Stomach (tissue), 9 donors: ENCODE results near the gene PWWP2B. TPM values are rescaled to one million over a fixed set of nuclear protein-coding genes. Genes with fewer than 3 reads are reported as not detected.

Source experiments
- DNase-seq, 2 donors: peaks; one replicate each; pipeline versions ENCODE4 v3.0.0 to v3.0.0-alpha.2; 2013 to 2019
- H3K27ac ChIP-seq, 5 donors: fragments of 200-600 bp in 4 of 5; sonication (generic) in 4 of 5; one replicate each; pipeline ENCODE4 v1.5.1; 2013 to 2019; ENCODE audit warnings: mild to moderate bottlenecking in 1 of 5, moderate library complexity in 1 of 5
- H3K27me3 ChIP-seq, 3 donors: fragments of 200-600 bp; sonication (generic); one replicate each; pipeline ENCODE4 v1.5.1; 2017 to 2019; ENCODE audit warnings: mixed run types in 1 of 3
- H3K36me3 ChIP-seq, 4 donors: fragments of 200-600 bp; sonication (generic); 1 replicate in 3 of 4; 2 replicates in 1 of 4; pipeline ENCODE4 v1.5.1; 2016 to 2019
- H3K4me1 ChIP-seq, 4 donors: fragments of 200-600 bp; sonication (generic); one replicate each; pipeline ENCODE4 v1.5.1; 2016 to 2019
- H3K4me3 ChIP-seq, 4 donors: fragments of 200-600 bp; sonication (generic) in 3 of 4; one replicate each; pipeline ENCODE4 v1.5.1; 2016 to 2019; ENCODE audit warnings: mild to moderate bottlenecking in 1 of 4
- H3K9me3 ChIP-seq, 4 donors: fragments of 200-600 bp; sonication (generic); one replicate each; pipeline ENCODE4 v1.5.1; 2016 to 2019
- CTCF ChIP-seq, 7 experiments: fragments of 450-650 bp in 4 of 7; fragments of 200-600 bp in 3 of 7; sonication (generic) in 3 of 7; IDR thresholded peaks; one replicate each; pipeline ENCODE4 v1.5.1; 2016 to 2019; ENCODE audit warnings: antibody characterized with exemption in 7 of 7, control low read depth in 2 of 7, mild to moderate bottlenecking in 1 of 7
- EP300 ChIP-seq: sonication (generic); formaldehyde crosslinking; IDR thresholded peaks from one replicate; pipeline ENCODE4 v1.6.1; 2017; ENCODE audit warnings: antibody characterized with exemption
- POLR2A ChIP-seq, 4 donors: fragments of 450-650 bp; IDR thresholded peaks; one replicate each; pipeline ENCODE4 v1.6.1; 2016; ENCODE audit warnings: antibody characterized with exemption in 4 of 4, control low read depth in 2 of 4, mild to moderate bottlenecking in 1 of 4, moderate library complexity in 1 of 4
- POLR2AphosphoS5 ChIP-seq, 3 donors: sonication (generic); formaldehyde crosslinking; IDR thresholded peaks; one replicate each; pipeline ENCODE4 v1.6.1; 2016; ENCODE audit warnings: antibody characterized with exemption in 3 of 3
- WGBS, 5 donors: extraction: QIAGEN DNeasy Blood & Tissue Kit in 3 of 5; methylation state at CpG; one replicate each; pipeline versions ENCODE4 v1.1.5 to v1.1.7; 2013 to 2018; 5-methylcytosine and 5-hydroxymethylcytosine counted together
- intact Hi-C: fragments of 100-400 bp; cut with DNase I; formaldehyde crosslinking; loops from one replicate; pipeline ENCODE4 v1.15.1; 2023; ENCODE audit warnings: low total_unique reads
- polyA plus RNA-seq, 3 donors: library from polyadenylated mRNA; stranded (reverse); fragments of 200-250 nt; gene quantifications; one replicate each; pipeline ENCODE4 v1.2.3, GENCODE V29; 2013
- total RNA-seq, 5 donors: library from RNA; depleted of rRNA; stranded (reverse); fragments of >200 nt; gene quantifications; one replicate each; pipeline versions ENCODE4 v1.1.0 to v1.2.3, GENCODE V29; 2014 to 2016
- donor health status: healthy with polysubstance abuse.
- donor health status: Bipolar disorder and iron deficiency.
- donor health status: healthy.

PWWP2B gene
- total and polyA plus RNA-seq, 8 donors, result 8.5 to 167 (median 22.8) TPM

GRCh38 chr10:132439424-132440163 is 42.6 kb downstream of the PWWP2B start:
- TF ChIP-seq EP300 (no peak), CTCF (IDR thresholded peaks at IDR 0.05) (no peak), POLR2AphosphoS5 (IDR thresholded peaks at IDR 0.05) (no peak), POLR2A (IDR thresholded peaks at IDR 0.05) (no peak)
- Histone ChIP-seq H3K4me3 (no peak overlapping the region), H3K4me1 (peaks cover 0 to 10% (median under 1%) of the 10 kb centered on the region in 4 donors), H3K9me3 (no peaks in the 10 kb centered on the region), H3K27ac (no peak overlapping the region), H3K36me3 (no peaks in the 10 kb centered on the region), H3K27me3 (no peaks in the 10 kb centered on the region)
- no peak for DNase-seq
- WGBS, 5 donors, result 96 to 98% (median 98%) methylated on average over 14 to 18 of the region's 18 CpGs
- intact Hi-C loops, result no loop called here

DNA sequence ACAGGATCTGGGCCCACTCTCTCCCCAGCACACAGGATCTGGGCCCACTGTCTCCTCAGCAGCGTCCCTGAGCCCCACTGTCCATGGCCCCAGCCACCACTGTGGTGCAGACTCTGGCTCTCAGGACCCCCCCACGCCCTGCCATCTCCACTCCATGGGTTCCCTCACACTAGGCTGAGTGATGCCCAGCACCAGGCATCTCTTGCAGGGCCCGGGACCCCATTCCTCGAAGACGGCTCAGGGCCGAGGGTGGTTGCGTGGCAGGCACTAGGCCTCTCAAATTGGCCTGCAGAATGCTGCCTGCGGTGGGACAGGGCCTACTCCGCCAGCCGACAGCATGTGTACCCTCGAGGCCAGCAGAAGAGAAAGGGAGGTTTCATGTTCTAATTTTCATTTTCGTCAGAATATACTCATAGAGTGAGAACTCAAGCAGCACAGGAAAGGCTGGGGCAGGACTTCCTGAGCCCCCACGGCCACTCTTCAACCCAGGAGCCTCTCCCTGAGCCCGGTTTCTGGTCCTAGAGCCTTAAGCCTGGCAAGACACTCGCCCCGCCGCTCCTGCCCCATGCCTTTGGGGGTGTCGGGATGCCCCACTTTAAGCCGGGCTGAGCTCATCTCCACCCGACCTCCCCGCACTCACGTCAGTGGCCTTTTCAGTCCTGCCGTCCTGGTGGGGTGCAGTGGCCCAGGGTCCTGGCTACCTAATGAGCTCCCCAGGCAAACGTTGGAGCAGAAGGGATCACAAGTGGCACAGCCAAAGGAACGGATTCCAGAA is 44.0 kb downstream of the PWWP2B start:
- peaks cover 0 to 10% (median 4%) of the 10 kb centered on the region in 4 donors for H3K4me1 ChIP-seq
- 87 to 95% (median 91%) methylated on average over 23 to 25 of the region's 25 CpGs for WGBS, 5 donors

GRCh38 chr10:132441818-132442524 is 45.0 kb downstream of the PWWP2B start:
- Histone ChIP-seq H3K27ac (no peak overlapping the region), H3K36me3 (no peaks in the 10 kb centered on the region), H3K4me3 (no peak overlapping the region), H3K4me1 (peaks cover 7 to 17% (median 13%) of the 10 kb centered on the region in 4 donors), H3K27me3 (no peaks in the 10 kb centered on the region), H3K9me3 (no peaks in the 10 kb centered on the region)
- TF ChIP-seq POLR2A (IDR thresholded peaks at IDR 0.05) (no peak), EP300 (no peak), POLR2AphosphoS5 (IDR thresholded peaks at IDR 0.05) (no peak), CTCF (IDR thresholded peaks at IDR 0.05) (no peak)
- no peak for DNase-seq
- 86 to 92% (median 88%) methylated on average over 22 of the region's 22 CpGs for WGBS, 5 donors
- intact Hi-C loops, result no loop called here

More for the DNA sequence above, 44.0 kb downstream of the PWWP2B start:
- no peak for DNase-seq
- TF ChIP-seq EP300 (no peak), POLR2AphosphoS5 (IDR thresholded peaks at IDR 0.05) (no peak), POLR2A (IDR thresholded peaks at IDR 0.05) (no peak), CTCF (IDR thresholded peaks at IDR 0.05) (no peak)
- H3K27ac ChIP-seq, result no peak overlapping the region
- H3K36me3 ChIP-seq, result no peaks in the 10 kb centered on the region
- H3K4me3 ChIP-seq, result no peak overlapping the region
- no peaks in the 10 kb centered on the region for H3K27me3 ChIP-seq
- intact Hi-C loops, result no loop called here
- H3K9me3 ChIP-seq, result no peaks in the 10 kb centered on the region

- intact Hi-C loops, result no loop called here
- WGBS, 5 donors, result 70 to 80% (median 77%) methylated on average over 8 to 10 of the region's 10 CpGs
These were observed 45.6 kb downstream of the PWWP2B start for GRCh38 chr10:132442636-132443035.

More at GRCh38 chr10:132442636-132443035, 45.6 kb downstream of the PWWP2B start:
- H3K36me3 ChIP-seq, result no peaks in the 10 kb centered on the region
- H3K4me3 ChIP-seq, result no peak overlapping the region
- TF ChIP-seq CTCF (IDR thresholded peaks at IDR 0.05) (no peak), POLR2AphosphoS5 (IDR thresholded peaks at IDR 0.05) (no peak), EP300 (no peak), POLR2A (IDR thresholded peaks at IDR 0.05) (no peak)
- no peak overlapping the region for H3K27ac ChIP-seq
- H3K9me3 ChIP-seq, result no peaks in the 10 kb centered on the region
- H3K4me1 ChIP-seq, result peaks cover 13 to 23% (median 20%) of the 10 kb centered on the region in 4 donors
- no peak for DNase-seq
- no peaks in the 10 kb centered on the region for H3K27me3 ChIP-seq
